ENCODE measurements around the gene LAMB2. TPM values are rescaled to one million over a fixed set of nuclear protein-coding genes. Genes with fewer than 3 reads are reported as not detected.

The LAMB2 gene
- total RNA-seq, 1 experiment from 2014 or later: not detected

DNA sequence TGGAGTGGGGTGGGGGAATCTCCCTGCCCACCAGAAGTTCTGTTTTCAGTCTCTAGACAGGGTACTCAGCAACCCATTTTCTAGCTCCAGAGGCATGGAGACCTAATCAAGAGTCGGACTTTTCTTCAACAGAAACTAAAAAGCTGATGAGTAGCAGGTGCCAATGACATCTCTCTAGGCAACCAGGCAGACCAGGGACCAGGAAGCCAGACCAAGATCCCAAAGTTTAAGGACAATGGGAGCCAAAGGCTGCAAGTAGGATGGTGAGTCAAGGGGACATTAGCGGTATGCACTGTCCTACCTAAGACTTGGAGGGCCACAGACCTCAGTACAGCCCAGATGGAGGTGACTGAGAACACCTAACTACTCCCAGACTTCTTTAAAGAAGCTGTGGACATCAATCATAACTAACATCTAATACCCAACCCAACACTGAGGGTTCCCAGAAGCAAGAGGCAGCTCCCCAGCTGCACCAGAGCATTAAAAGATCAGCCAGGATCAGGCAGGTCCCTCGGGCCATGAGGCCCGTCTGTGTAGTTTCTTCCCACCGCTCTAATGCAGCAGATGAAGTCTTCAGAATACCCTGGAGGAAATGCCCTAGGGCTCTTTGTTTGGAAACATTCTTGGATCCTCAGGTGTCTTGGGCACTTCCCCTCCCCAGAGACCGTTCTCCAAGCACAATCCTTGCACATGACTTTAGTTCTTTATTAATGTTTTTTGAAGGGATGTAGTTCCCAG lies 32.3 kb upstream of the LAMB2 start:
- H3K27ac ChIP-seq (ENCODE audit: low read length): peak overlapping the region; percentile 63
- peak overlapping the region; percentile 92 for H3K9ac ChIP-seq (ENCODE audit: low read length)
- peak overlapping the region; percentile 82 for H3K4me3 ChIP-seq (ENCODE audit: low read length)
- H4K20me1 ChIP-seq (ENCODE audit: insufficient read depth, low read depth, low read length): no peaks in the 10 kb centered on the region
- peaks cover 18% of the 10 kb centered on the region for H3K4me1 ChIP-seq (ENCODE audit: low read length)
- peaks cover 22% of the 10 kb centered on the region for H3K79me2 ChIP-seq (ENCODE audit: low read length)
- DNase-seq: peak; percentile 57
- H3K4me2 ChIP-seq (ENCODE audit: low read depth, low read length, poor library complexity, severe bottlenecking): peak overlapping the region; percentile 82
- H2AFZ ChIP-seq (ENCODE audit: low read length): no peak overlapping the region
- no peaks in the 10 kb centered on the region for H3K27me3 ChIP-seq (ENCODE audit: low read length)
- peaks cover 4% of the 10 kb centered on the region; the same call in 1 of the 2 replicates for H3K9me3 ChIP-seq (ENCODE audit: low read length)
- peaks cover 18% of the 10 kb centered on the region; the same call in 1 of the 2 replicates for H3K36me3 ChIP-seq (ENCODE audit: insufficient read depth, low read length)
- H3K9me2 ChIP-seq (replicated peaks; ENCODE audit: insufficient read depth, low read length): no peaks in the 10 kb centered on the region

DNA sequence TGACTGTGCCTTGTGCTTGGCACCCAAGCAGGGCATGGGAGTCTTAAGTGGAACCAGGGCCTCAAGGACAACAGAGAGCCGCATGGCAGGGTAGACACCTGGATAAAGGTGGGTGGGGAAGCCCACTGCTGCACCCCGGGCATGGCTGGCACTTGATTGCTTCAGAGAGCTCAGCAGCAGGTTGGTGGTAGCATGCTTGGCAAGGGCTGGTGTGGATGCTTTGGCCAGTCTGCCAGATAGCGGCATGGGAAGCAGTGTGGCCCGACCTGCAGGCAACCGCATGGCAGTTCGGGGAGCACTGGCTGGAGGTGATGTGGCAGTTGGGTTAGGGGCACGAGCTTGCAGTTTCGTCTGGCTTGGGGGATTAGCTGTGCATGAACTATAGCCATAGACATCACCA lies 30.8 kb upstream of the LAMB2 start:
- H3K4me3 ChIP-seq (ENCODE audit: low read length): no peak overlapping the region
- no peak overlapping the region for H3K4me2 ChIP-seq (ENCODE audit: low read depth, low read length, poor library complexity, severe bottlenecking)
- H2AFZ ChIP-seq (ENCODE audit: low read length): no peak overlapping the region
- no peak overlapping the region for H3K27ac ChIP-seq (ENCODE audit: low read length)
- no peaks in the 10 kb centered on the region for H4K20me1 ChIP-seq (ENCODE audit: insufficient read depth, low read depth, low read length)
- no peaks in the 10 kb centered on the region for H3K9me2 ChIP-seq (replicated peaks; ENCODE audit: insufficient read depth, low read length)
- H3K36me3 ChIP-seq (ENCODE audit: insufficient read depth, low read length): peaks cover 18% of the 10 kb centered on the region; the same call in 1 of the 2 replicates
- DNase-seq: no peak
- H3K9ac ChIP-seq (ENCODE audit: low read length): no peak overlapping the region
- H3K27me3 ChIP-seq (ENCODE audit: low read length): no peaks in the 10 kb centered on the region
- H3K9me3 ChIP-seq (ENCODE audit: low read length): peaks cover 4% of the 10 kb centered on the region; the same call in 1 of the 2 replicates
- peaks cover 18% of the 10 kb centered on the region for H3K4me1 ChIP-seq (ENCODE audit: low read length)
- H3K79me2 ChIP-seq (ENCODE audit: low read length): peaks cover 22% of the 10 kb centered on the region

DNA sequence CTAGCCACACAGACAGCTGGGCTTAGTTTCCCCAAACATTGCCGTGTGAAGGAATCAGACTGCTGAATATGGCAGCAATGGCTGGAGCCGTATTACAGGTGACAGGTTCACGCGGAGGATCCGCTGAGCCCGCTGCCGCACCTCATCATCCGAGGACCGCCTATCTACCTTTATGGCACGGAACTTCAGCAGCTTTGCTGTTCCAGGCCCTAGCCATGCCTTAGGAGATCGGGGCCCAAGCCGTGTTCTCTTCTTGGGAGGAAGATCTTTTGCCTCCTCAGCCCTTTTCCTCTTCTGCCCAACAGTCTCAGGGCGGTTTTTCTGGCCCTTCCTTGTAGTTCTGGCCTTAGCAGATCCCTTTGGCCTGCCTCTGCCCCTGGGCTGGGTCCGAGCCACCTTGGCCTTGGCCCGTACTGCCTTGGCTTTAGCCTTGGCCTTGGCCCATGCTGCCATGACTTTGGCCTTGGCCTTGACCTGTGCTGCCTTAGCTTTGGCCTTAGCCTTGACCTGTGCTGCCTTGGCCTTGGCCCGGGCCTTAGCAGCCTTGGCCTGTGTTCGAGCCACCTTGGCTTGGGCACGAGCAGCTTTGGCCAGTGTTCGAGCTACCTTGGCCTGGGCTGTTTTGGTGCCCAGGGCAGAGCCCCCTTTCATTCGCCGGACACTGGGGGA lies 30.0 kb upstream of the LAMB2 start:
- Histone ChIP-seq H3K9me3 (ENCODE audit: low read length) (peaks cover 4% of the 10 kb centered on the region; the same call in 1 of the 2 replicates), H3K4me3 (ENCODE audit: low read length) (no peak overlapping the region), H3K27ac (ENCODE audit: low read length) (no peak overlapping the region), H3K9me2 (replicated peaks; ENCODE audit: insufficient read depth, low read length) (no peaks in the 10 kb centered on the region), H3K27me3 (ENCODE audit: low read length) (no peaks in the 10 kb centered on the region), H3K4me2 (ENCODE audit: low read depth, low read length, poor library complexity, severe bottlenecking) (no peak overlapping the region), H3K4me1 (ENCODE audit: low read length) (peaks cover 18% of the 10 kb centered on the region), H3K36me3 (ENCODE audit: insufficient read depth, low read length) (peaks cover 18% of the 10 kb centered on the region; the same call in 1 of the 2 replicates), H2AFZ (ENCODE audit: low read length) (no peak overlapping the region), H4K20me1 (ENCODE audit: insufficient read depth, low read depth, low read length) (no peaks in the 10 kb centered on the region), H3K79me2 (ENCODE audit: low read length) (peaks cover 22% of the 10 kb centered on the region), H3K9ac (ENCODE audit: low read length) (no peak overlapping the region)
- no peak for DNase-seq

DNA sequence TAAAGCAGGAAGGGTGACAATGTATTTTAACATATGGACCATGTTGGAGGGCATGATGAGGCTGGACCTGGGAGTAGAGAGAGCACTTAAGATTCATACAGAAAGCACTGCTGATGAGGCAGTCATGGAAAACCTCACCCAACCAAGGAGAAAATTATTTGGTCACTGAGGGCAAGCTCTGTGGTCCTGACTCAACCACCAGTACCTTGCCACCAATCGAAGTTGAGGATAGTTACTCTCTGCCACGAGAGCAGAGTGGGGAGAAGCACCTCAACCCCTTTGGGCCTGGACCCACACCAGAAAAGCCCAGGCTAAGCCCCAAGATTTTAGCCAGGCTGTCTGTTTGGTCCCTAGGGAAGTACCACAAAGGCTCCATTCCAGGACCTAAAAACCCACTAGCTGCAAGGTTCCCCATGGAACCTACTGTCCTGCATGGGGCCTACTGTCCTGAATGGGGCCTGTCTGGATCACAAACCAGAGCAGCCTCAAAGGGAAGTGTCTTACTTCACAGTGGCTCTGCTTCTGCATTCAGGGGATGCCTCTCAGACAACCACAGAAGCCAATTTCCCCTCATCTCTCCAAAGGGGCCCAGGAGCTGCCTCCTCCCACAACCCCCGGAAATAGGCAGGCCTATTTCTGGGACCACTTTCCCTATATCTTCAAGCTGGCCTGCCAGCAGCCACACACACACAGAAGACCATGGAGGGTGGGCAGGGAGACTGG lies 29.1 kb upstream of the LAMB2 start:
- H3K36me3 ChIP-seq (ENCODE audit: insufficient read depth, low read length): peaks cover 18% of the 10 kb centered on the region; the same call in 1 of the 2 replicates
- no peak overlapping the region; the same call in 1 of the 2 replicates for H3K9ac ChIP-seq (ENCODE audit: low read length)
- peaks cover 22% of the 10 kb centered on the region for H3K79me2 ChIP-seq (ENCODE audit: low read length)
- no peak for DNase-seq
- H3K27me3 ChIP-seq (ENCODE audit: low read length): no peaks in the 10 kb centered on the region
- H4K20me1 ChIP-seq (ENCODE audit: insufficient read depth, low read depth, low read length): no peaks in the 10 kb centered on the region
- H3K9me2 ChIP-seq (replicated peaks; ENCODE audit: insufficient read depth, low read length): no peaks in the 10 kb centered on the region
- no peak overlapping the region for H2AFZ ChIP-seq (ENCODE audit: low read length)
- H3K9me3 ChIP-seq (ENCODE audit: low read length): peaks cover 3% of the 10 kb centered on the region; the same call in 1 of the 2 replicates
- H3K4me2 ChIP-seq (ENCODE audit: low read depth, low read length, poor library complexity, severe bottlenecking): no peak overlapping the region
- H3K4me1 ChIP-seq (ENCODE audit: low read length): peaks cover 18% of the 10 kb centered on the region
- no peak overlapping the region for H3K27ac ChIP-seq (ENCODE audit: low read length)
- no peak overlapping the region for H3K4me3 ChIP-seq (ENCODE audit: low read length)

DNA sequence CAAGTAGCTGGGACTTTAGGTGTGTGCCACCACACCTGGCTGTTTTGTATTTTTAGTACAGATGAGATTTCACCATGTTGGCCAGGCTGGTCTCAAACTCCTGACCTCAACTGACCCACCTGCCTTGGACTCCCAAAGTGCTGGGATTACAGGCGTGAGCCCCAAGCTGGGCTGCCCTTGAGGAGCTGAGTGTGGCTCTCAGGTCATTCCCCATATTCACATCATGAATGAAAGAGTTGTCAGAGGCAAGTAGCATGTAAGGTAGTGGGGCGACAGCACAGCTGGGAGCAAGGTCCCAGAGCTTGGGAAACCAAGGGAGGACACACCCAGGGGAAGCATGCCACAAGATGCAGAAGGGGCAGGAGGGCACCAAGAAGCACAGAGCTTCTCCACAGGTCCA lies 28.3 kb upstream of the LAMB2 start:
- Histone ChIP-seq H3K27ac (ENCODE audit: low read length) (no peak overlapping the region), H3K4me2 (ENCODE audit: low read depth, low read length, poor library complexity, severe bottlenecking) (no peak overlapping the region), H2AFZ (ENCODE audit: low read length) (no peak overlapping the region), H3K36me3 (ENCODE audit: insufficient read depth, low read length) (peaks cover 18% of the 10 kb centered on the region; the same call in 1 of the 2 replicates), H3K4me3 (ENCODE audit: low read length) (no peak overlapping the region), H3K27me3 (ENCODE audit: low read length) (no peaks in the 10 kb centered on the region), H3K9me3 (ENCODE audit: low read length) (no peaks in the 10 kb centered on the region), H3K9ac (ENCODE audit: low read length) (no peak overlapping the region), H3K79me2 (ENCODE audit: low read length) (peaks cover 22% of the 10 kb centered on the region), H3K9me2 (replicated peaks; ENCODE audit: insufficient read depth, low read length) (no peaks in the 10 kb centered on the region), H3K4me1 (ENCODE audit: low read length) (peaks cover 13% of the 10 kb centered on the region), H4K20me1 (ENCODE audit: insufficient read depth, low read depth, low read length) (no peaks in the 10 kb centered on the region)
- DNase-seq: no peak

DNA sequence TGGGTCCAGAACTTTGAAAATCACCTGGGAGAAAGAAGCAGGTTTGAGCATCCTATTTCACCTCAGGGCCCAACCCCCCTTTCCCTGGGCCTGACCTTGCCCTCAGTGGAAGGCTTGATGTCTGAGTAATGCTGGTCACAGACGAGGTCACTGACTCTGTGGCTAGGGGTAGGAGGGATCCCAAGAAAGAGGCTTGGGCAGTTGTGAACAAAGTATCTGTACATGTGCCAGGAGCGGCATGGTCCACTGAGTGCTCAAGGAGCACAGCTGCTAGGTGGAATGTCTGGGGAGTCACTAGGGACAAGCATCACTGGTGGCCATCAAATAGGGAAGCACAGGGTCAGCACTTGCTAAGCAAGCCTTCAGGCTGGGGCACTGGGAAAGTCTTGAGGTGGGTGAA lies 25.9 kb upstream of the LAMB2 start:
- Histone ChIP-seq H3K36me3 (ENCODE audit: insufficient read depth, low read length) (peaks cover 8% of the 10 kb centered on the region; the same call in 1 of the 2 replicates), H2AFZ (ENCODE audit: low read length) (no peak overlapping the region), H3K79me2 (ENCODE audit: low read length) (peaks cover under 1% of the 10 kb centered on the region; the same call in 1 of the 2 replicates), H3K4me2 (ENCODE audit: low read depth, low read length, poor library complexity, severe bottlenecking) (no peak overlapping the region), H3K27ac (ENCODE audit: low read length) (no peak overlapping the region), H3K4me3 (ENCODE audit: low read length) (no peak overlapping the region), H4K20me1 (ENCODE audit: insufficient read depth, low read depth, low read length) (no peaks in the 10 kb centered on the region), H3K4me1 (ENCODE audit: low read length) (no peaks in the 10 kb centered on the region), H3K27me3 (ENCODE audit: low read length) (no peaks in the 10 kb centered on the region), H3K9me3 (ENCODE audit: low read length) (no peaks in the 10 kb centered on the region), H3K9me2 (replicated peaks; ENCODE audit: insufficient read depth, low read length) (no peaks in the 10 kb centered on the region), H3K9ac (ENCODE audit: low read length) (no peak overlapping the region)
- DNase-seq: no peak

DNA sequence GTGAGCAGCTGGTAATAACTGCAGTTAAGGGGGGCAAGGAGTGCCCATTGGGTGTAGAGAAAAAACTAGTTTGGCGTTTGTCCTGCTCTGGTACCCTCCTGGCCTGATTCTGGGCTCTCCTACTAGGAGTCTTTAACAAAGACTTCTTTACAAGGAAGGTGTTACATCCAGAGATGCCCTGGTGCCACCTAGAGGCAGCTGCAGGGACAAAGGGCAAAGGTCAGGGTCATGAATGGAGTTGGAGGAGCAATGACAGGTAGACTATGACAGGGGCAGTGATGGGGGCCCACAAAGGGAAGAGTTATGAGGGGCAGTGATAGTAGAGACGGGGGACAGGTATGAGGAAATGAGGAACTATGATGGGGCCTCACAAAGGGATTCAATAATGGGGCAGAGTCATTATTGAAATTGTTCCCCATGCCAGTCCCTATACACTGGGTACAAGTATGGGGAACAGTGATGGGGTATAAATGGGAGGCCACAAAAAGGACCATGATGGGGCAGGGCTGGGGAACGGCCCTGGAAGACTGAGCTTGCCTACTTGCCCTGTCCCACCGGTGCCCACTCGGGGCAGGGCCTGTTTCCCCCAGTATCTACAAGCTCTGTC lies 25.4 kb upstream of the LAMB2 start:
- H3K4me1 ChIP-seq (ENCODE audit: low read length): no peaks in the 10 kb centered on the region
- DNase-seq: peak; percentile 80
- no peaks in the 10 kb centered on the region for H3K9me3 ChIP-seq (ENCODE audit: low read length)
- no peak overlapping the region for H3K4me2 ChIP-seq (ENCODE audit: low read depth, low read length, poor library complexity, severe bottlenecking)
- H4K20me1 ChIP-seq (ENCODE audit: insufficient read depth, low read depth, low read length): no peaks in the 10 kb centered on the region
- no peaks in the 10 kb centered on the region for H3K27me3 ChIP-seq (ENCODE audit: low read length)
- no peaks in the 10 kb centered on the region for H3K79me2 ChIP-seq (ENCODE audit: low read length)
- H3K27ac ChIP-seq (ENCODE audit: low read length): no peak overlapping the region
- peaks cover 2% of the 10 kb centered on the region; the same call in 1 of the 2 replicates for H3K36me3 ChIP-seq (ENCODE audit: insufficient read depth, low read length)
- H3K4me3 ChIP-seq (ENCODE audit: low read length): no peak overlapping the region
- H2AFZ ChIP-seq (ENCODE audit: low read length): no peak overlapping the region
- no peaks in the 10 kb centered on the region for H3K9me2 ChIP-seq (replicated peaks; ENCODE audit: insufficient read depth, low read length)
- no peak overlapping the region for H3K9ac ChIP-seq (ENCODE audit: low read length)
